IPS-18c (cell line): ENCODE results near the gene MACROD2.

ENCODE experiments used
- H3K4me3 ChIP-seq: 2 replicates; pipeline ENCODE4 v1.7.0; 2013; ENCODE audit warnings: low read depth, mild to moderate bottlenecking, low read length, moderate library complexity; ENCODE audit not compliant: insufficient read depth
- H3K9me3 ChIP-seq: one replicate; pipeline ENCODE4 v1.6.1; 2013; ENCODE audit warnings: mild to moderate bottlenecking, low read length, moderate library complexity; ENCODE audit not compliant: control insufficient read depth, insufficient read depth

The MACROD2 gene

DNA sequence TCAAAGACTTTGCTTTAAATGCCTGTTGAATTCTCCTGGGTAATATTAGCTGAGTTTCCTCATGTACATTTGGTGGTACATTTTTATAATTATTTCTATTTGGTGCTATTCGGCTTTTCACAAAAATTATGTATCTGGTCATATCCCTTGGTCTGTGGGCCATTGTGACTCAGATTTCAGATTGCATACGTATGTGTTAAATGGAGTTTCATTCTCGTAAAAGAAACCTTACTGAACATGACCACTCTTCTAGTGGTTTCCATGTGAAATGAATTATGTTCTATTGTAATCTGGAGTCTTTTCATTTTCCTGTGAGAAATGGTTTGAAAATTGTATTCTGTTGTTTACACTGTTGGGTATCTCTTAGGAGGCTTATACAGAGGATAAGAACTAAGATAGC is 728.3 kb downstream of the MACROD2 start:
- Histone ChIP-seq H3K4me3 (no peak overlapping the region), H3K9me3 (no peaks in the 10 kb centered on the region)

- no peak overlapping the region for H3K4me3 ChIP-seq
- H3K9me3 ChIP-seq: no peaks in the 10 kb centered on the region
These were observed 728.7 kb downstream of the MACROD2 start for GRCh38 chr20:14724036-14724435.

DNA sequence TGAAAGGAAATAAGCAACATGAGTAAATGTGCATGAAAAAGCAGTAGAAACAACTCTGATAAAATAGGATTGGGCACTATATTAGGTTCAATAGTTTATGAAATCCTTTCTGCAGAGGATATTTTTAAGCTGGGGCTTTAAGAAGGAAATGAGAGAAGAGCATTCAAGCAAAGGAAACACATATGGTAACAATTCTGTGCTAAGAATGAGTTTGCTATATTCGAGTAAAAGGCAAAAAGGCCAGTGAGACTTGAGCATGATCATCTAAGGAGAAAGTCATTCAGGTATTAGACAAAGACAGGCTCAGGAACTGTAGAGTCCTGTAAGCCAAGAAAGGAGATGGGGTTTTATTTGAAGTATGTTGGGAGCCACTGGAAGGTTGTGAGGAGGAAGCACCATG is 729.2 kb downstream of the MACROD2 start:
- Histone ChIP-seq H3K4me3 (no peak overlapping the region), H3K9me3 (no peaks in the 10 kb centered on the region)

DNA sequence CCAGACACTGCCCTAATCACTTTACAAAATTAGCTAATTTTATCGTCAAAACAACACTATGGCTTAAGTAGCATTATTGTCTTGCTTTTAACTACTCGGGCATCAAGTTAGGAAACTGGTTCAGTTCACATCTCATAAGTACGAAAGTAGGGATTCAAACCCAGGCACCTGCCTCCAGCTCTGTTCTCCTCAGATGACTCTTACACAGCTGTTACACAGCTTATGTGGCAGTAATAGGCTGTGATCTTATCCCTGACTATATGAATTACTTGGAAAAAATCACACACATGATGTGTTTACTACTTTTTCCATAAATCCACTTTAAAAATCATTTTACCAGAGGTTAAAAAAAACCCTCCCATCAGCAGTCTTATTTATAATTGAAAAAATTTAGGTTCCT is 731.3 kb downstream of the MACROD2 start:
- H3K9me3 ChIP-seq: no peaks in the 10 kb centered on the region
- no peak overlapping the region for H3K4me3 ChIP-seq

DNA sequence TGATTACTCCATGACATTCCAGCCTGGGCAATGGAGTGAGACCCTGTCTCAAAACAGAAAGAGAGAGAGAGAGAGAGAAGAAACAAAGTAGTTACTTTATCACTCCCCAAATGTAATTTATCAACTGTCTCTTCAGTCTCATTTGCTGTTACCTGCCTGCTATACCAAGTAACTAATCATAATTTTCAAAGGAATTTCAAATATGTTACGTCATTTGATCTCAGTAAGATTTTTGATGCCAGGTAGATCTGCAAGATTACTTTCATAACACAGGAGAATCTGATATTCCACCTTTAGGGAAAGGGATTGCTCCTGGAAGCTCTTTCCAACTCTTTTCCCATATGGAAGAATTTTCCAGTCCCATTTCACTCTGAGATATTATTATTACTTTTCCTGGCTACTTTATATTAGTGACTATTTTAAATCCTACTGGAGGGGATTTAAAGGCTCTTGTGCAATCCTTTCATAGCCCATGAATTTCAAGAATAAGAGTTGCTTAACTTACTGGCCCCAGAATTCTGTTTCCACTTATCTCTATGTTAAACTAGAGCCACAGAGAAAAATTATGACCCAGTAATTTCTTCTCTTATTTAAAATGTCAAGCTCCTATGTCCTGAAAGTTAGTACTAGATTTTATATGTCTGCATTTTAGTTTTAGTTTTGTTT is 732.3 kb downstream of the MACROD2 start:
- Histone ChIP-seq H3K9me3 (no peaks in the 10 kb centered on the region), H3K4me3 (no peak overlapping the region)

DNA sequence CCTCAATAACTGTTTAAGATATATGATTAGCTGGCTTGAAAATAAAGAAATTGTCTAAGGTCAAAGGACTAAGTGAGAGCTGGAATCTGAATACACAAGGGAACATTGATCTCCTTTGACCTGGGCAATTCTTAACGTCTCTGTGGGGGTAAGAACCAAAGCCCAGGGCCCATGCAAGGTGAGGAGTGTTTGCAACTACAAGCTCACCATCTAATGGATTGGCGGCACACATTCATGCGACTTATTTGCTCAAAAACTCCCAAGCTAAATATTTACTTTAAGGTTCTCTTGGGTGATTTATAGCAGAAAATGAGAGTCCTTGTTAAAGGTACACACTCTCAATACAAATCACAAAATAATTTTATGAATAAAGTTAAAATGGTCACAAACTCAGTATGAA is 734.1 kb downstream of the MACROD2 start:
- Histone ChIP-seq H3K4me3 (no peak overlapping the region), H3K9me3 (no peaks in the 10 kb centered on the region)

DNA sequence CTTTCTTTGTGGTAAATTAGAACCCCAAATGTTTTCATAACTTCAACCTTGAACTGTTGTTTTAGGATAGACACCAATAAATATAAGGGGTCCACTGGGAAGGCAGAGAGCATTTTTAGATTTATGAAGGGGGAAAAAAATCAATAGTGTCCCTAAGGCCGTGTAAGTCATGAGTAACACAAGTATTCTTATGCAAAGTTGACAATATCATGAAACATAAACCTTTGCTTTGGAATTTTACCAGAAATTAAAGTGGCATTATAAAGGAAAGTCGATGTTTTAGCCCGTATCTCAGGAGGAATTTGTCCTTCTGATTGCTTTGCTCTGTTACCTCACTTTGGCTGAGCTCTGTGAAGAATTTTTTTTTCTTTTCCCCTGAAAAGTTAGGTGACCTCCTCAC is 737.0 kb downstream of the MACROD2 start:
- Histone ChIP-seq H3K4me3 (no peak overlapping the region), H3K9me3 (no peaks in the 10 kb centered on the region)

DNA sequence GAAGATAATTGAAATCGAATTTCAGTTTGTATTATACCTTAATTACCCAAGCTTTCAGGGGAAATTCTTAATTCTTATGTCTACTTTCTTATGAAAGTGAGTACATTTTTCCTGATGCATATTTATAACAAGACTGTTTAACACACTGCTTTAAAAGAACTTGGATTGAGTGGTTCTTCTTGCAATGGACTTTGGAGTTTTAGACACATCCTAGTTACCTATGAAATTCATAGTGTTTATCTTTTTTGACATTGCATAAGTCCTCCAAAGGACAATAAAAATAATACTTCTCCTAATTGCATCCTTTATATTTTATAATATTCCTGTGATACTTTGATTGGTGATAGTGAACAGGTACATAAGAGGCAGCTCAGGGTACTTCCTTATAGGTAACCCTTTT is 737.7 kb downstream of the MACROD2 start:
- H3K9me3 ChIP-seq: no peaks in the 10 kb centered on the region
- no peak overlapping the region for H3K4me3 ChIP-seq

DNA sequence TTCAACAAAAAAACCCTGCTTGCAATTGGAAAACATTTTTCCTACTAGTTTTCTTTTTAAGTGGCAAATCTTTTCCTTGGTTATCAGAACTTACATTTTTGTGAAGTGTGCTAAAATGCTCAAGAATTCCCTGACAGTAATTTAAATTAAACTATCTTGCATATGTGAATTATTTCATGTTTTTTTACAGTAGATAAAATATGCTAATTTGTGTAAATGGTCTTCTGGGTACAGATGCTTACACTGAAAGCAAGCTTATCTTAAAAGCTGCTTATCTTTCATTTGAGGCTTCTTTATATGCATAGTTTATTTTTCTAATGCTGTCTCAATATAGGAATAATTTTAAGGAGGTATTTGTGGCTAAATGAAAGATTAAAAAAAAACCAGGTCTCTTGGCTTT is 745.1 kb downstream of the MACROD2 start:
- Histone ChIP-seq H3K4me3 (no peak overlapping the region), H3K9me3 (no peaks in the 10 kb centered on the region)

GRCh38 chr20:14741616-14742015 is 746.3 kb downstream of the MACROD2 start:
- Histone ChIP-seq H3K9me3 (no peaks in the 10 kb centered on the region), H3K4me3 (no peak overlapping the region)

DNA sequence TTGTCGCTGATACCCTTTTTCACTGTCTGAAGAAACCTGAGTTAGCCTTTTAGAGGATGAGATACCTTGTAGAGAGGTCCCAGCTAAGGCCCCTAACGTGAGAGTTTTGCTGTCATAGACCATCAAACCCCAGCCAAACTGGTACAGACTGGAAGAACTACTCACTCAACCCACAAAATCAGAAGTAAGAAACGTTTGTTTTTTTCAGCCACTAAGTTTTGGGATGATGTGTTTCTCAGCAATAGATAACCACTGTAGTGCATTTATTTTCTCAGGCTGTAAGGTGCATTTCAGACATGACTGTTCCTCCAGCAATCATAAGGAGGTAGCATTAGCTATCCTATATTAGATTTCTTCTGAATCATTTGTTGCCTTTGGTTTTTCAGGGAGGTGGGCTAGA is 749.4 kb downstream of the MACROD2 start:
- Histone ChIP-seq H3K4me3 (no peak overlapping the region), H3K9me3 (no peaks in the 10 kb centered on the region)

DNA sequence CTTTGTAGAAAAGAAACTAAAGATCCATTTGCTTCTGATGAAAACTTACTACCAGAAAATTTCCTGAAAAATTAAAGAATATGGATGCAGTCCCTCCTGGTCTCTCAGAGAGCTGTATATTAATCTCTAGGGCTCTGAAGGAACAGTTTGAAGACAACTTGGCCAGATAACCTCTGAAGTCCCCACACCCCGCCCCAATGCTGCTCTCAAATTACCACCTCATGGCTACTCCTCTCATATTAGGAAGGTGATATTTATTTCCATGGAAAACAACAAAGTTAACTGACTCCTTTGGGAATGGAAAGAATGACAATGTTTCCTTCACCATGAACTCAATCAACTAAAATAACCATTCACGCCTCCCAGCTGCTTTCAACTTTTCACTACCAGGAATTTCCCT is 750.5 kb downstream of the MACROD2 start:
- H3K4me3 ChIP-seq: no peak overlapping the region
- H3K9me3 ChIP-seq: no peaks in the 10 kb centered on the region

DNA sequence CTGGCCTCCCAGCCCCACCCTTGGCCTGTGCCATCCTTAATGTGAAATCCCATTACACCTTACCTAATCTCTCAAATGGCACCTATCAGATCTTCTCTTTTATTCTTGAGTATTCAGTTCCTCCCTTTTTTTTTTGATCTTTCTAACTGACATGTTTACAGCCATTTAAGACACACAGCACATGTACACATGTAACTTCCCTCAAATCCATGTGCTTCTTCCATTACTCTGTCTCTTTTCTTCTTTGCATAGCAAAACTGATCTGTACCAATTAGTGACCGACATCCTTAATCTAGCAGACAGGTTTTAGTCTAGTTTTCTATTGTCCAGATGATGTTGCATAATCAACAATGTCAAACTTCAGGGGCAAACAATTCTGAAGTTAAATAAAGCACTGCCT is 755.9 kb downstream of the MACROD2 start:
- Histone ChIP-seq H3K4me3 (no peak overlapping the region), H3K9me3 (no peaks in the 10 kb centered on the region)

DNA sequence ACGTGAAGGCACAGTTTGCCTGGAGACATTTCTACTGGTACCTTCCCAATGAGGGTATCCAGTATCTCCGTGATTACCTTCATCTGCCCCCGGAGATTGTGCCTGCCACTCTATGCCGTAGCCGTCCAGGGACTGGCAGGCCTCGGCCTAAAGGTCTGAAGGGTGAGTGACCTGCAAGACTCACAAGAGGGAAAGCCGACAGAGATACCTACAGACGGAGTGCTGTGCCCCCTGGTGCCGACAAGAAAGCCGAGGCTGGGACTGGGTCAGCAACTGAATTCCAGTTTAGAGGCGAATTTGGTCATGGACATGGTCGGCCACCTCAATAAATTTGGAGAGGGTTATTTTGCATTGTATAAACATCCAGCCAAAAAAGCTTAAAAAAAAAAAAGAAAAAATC is 762.4 kb downstream of the MACROD2 start:
- no peaks in the 10 kb centered on the region for H3K9me3 ChIP-seq
- H3K4me3 ChIP-seq: no peak overlapping the region

- Histone ChIP-seq H3K4me3 (no peak overlapping the region), H3K9me3 (no peaks in the 10 kb centered on the region)
These were observed 763.0 kb downstream of the MACROD2 start for GRCh38 chr20:14758356-14758755.

DNA sequence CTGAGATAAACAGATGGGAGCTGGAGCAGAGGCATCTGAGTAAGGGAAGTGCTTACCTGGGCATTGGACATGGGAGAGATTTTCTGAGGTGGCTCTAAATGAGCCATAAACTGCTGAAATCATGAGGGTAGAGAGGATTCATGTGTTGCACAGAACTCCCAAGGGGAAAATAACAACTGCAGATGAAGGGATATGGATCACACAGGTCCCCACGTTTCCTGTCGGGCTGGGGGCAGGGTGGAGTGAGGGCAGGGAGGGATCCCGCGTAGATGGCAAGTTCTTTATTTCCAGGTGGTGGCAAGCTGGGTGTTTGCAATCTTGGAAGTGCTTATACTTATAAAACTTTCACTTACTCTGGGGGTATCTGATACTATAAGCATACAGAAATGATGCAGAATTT is 764.7 kb downstream of the MACROD2 start:
- no peaks in the 10 kb centered on the region for H3K9me3 ChIP-seq

DNA sequence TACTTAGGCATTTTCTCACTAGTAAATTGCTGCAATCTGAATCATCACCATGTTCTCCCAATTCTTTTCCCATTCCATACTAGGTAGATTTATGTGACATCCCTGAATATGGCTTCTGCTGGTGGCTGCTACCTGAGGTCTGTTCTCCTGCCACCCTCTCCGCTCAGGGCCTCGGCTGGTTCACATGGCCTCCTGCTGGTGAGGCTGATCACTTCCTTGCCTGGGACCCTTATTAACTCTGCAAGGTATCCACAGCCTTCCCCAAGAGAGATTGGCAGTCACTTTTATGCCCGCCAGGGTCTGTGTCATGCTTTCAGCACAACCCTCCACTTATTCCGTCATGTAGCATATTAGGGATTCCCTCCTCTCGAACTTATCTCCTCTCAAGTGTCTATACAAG is 766.6 kb downstream of the MACROD2 start:
- Histone ChIP-seq H3K9me3 (no peaks in the 10 kb centered on the region), H3K4me3 (no peak overlapping the region)

More for the DNA sequence above, 764.7 kb downstream of the MACROD2 start:
- H3K4me3 ChIP-seq: no peak overlapping the region

DNA sequence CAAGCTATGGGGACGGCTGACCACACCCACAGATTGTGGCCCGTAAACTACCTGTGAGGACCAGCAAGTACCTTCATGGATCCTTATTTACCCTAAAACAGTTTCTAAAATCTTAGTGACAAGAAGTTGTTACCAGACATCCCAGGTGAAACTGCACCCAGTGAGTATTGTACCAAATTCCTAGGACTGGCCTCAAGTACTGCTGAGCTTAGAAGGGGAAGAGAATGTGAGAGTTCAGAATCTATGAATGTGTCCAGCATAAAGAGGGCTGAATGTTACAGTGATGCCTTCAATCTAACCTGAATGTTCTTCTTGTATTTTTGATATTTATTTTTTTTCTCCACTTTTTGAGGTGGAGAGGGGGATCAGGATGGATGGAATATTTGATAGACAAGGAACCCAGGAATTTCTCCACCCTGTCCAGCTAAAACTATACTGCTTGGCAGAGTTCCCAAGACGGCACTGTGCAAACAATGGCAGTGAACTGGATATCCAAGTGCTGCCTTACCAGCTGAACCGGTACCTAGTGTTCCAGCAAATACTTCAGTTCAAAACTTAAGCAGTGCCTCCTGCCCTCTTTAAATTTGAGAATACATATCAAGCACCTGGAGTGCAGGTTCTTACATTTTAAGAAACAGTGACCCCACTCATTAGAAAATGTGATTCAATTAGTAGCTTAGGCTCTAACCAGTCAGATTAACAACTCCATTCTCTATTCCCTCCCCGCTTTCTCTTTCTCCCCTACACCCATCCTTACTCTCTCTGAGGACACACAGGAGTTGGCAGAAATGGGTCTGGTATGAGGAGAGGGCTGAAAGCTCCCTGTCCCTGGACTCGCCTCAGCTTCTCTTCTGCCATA is 769.4 kb downstream of the MACROD2 start:
- no peaks in the 10 kb centered on the region for H3K9me3 ChIP-seq
- H3K4me3 ChIP-seq: no peak overlapping the region

GRCh38 chr20:14765370-14765701 is 770.0 kb downstream of the MACROD2 start:
- Histone ChIP-seq H3K9me3 (no peaks in the 10 kb centered on the region), H3K4me3 (no peak overlapping the region)
